ENCODE data around the gene DACT2. TPM values are rescaled to one million over a fixed set of nuclear protein-coding genes. Genes with fewer than 3 reads are reported as not detected.

Gene DACT2
- total RNA-seq, 1 experiment from 2014 or later: 3.3 TPM

DNA sequence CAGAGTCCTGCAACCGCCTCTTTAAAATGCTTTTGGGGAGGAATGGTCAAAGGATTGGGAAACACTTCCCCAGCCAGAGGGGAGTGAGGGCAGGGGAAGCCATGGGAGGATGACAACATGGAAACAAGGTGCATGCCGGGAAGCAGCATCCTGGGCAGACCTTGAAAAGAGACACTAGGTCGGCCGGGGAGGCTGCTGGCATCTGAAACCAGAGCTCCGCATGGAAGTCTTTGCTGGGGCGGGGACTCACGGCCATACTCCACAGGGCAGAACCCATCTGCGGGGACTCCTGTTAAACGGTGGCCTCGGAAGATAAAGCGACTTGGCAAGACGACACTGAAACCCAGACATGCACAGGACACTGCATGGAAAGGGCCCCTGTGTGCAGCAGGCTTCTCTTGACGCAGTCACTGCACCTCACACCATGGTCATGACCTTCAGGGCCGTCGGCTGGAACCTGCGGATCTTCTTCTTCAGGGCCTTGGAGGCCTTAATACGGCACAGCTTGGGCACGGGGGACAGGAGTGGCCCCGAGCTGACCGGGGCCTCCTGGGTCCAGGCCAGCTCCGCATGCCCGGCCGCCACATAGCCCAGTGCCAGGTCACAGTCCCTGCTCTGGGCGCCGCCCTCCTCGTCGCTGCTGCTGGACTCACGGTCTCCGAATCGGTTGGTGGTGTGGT is 12.4 kb downstream of the DACT2 start:
- DNase-seq (ENCODE audit: low read depth, low spot score) (no peak), ATAC-seq (no peak)
- intact Hi-C loops (cut with micrococcal nuclease; ENCODE audit: unreplicated experiment) (no loop called here), in situ Hi-C loops (cut with HindIII; ENCODE audit: low pct_unique_long_range_greater_than_20kb, low sequenced_read_pairs) (no loop called here)
- ChIA-PET CTCF (no interaction called here), POLR2A (no interaction called here)
- H3K9me3 ChIP-seq (ENCODE audit: control insufficient read depth, insufficient read depth, low read depth, low read length): no peaks in the 10 kb centered on the region
- H3K4me1 ChIP-seq (ENCODE audit: control insufficient read depth, insufficient read depth, low read length): no peaks in the 10 kb centered on the region
- no peak overlapping the region for H3K4me3 ChIP-seq (ENCODE audit: low read depth in 2 of 2, low read length in 2 of 2)
- no TSS peak for BruUV-seq (replicated peaks)
- TF ChIP-seq TCF7L2 (IDR thresholded peaks at IDR 0.05; ENCODE audit: low read depth, low read length): no peak
- TF ChIP-seq, protein P1, sequence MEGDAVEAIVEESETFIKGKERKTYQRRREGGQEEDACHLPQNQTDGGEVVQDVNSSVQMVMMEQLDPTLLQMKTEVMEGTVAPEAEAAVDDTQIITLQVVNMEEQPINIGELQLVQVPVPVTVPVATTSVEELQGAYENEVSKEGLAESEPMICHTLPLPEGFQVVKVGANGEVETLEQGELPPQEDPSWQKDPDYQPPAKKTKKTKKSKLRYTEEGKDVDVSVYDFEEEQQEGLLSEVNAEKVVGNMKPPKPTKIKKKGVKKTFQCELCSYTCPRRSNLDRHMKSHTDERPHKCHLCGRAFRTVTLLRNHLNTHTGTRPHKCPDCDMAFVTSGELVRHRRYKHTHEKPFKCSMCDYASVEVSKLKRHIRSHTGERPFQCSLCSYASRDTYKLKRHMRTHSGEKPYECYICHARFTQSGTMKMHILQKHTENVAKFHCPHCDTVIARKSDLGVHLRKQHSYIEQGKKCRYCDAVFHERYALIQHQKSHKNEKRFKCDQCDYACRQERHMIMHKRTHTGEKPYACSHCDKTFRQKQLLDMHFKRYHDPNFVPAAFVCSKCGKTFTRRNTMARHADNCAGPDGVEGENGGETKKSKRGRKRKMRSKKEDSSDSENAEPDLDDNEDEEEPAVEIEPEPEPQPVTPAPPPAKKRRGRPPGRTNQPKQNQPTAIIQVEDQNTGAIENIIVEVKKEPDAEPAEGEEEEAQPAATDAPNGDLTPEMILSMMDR (IDR thresholded peaks at IDR 0.05): no peak
- TF ChIP-seq POLR2AphosphoS5 (IDR thresholded peaks at IDR 0.05; ENCODE audit: low read depth, low read length): no peak
- TF ChIP-seq SIN3A (IDR thresholded peaks at IDR 0.05; ENCODE audit: borderline replicate concordance, insufficient read depth, low read depth, low read length): no peak
- TF ChIP-seq, protein P2, sequence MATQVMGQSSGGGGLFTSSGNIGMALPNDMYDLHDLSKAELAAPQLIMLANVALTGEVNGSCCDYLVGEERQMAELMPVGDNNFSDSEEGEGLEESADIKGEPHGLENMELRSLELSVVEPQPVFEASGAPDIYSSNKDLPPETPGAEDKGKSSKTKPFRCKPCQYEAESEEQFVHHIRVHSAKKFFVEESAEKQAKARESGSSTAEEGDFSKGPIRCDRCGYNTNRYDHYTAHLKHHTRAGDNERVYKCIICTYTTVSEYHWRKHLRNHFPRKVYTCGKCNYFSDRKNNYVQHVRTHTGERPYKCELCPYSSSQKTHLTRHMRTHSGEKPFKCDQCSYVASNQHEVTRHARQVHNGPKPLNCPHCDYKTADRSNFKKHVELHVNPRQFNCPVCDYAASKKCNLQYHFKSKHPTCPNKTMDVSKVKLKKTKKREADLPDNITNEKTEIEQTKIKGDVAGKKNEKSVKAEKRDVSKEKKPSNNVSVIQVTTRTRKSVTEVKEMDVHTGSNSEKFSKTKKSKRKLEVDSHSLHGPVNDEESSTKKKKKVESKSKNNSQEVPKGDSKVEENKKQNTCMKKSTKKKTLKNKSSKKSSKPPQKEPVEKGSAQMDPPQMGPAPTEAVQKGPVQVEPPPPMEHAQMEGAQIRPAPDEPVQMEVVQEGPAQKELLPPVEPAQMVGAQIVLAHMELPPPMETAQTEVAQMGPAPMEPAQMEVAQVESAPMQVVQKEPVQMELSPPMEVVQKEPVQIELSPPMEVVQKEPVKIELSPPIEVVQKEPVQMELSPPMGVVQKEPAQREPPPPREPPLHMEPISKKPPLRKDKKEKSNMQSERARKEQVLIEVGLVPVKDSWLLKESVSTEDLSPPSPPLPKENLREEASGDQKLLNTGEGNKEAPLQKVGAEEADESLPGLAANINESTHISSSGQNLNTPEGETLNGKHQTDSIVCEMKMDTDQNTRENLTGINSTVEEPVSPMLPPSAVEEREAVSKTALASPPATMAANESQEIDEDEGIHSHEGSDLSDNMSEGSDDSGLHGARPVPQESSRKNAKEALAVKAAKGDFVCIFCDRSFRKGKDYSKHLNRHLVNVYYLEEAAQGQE (IDR thresholded peaks at IDR 0.05; ENCODE audit: insufficient read depth in 1 of 2, low read depth in 2 of 2, low read length in 1 of 2): no peak
- no peak overlapping the region for H3K27ac ChIP-seq (ENCODE audit: low read length)
- H3K27me3 ChIP-seq (ENCODE audit: control insufficient read depth, insufficient read depth, low read length): no peaks in the 10 kb centered on the region
- no peaks in the 10 kb centered on the region for H3K36me3 ChIP-seq (ENCODE audit: control insufficient read depth, insufficient read depth, low read length)

DNA sequence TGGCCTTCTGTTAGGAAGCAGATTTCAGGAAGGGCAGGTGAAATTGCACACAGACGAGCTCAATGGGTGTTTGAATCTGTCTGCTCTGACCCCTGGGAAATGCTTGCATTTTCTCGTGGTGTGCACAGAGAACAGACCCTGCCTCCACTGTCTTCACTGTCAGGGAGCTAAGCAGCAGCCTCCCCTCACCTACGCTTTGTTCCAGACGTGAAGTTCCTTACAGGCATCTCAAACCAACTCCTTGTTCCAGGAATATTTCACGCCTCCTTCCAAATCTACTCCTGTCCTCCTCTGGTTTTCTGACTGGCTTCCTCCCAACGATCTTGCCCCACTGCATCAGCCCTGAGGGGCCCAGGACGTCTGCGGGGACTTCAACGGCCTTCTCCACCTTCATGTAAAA is 13.7 kb downstream of the DACT2 start:
- H3K9me3 ChIP-seq (ENCODE audit: control insufficient read depth, insufficient read depth, low read depth, low read length): no peaks in the 10 kb centered on the region
- no TSS peak for BruUV-seq (replicated peaks)
- CTCF ChIA-PET: no interaction called here
- H3K27ac ChIP-seq (ENCODE audit: low read length): no peak overlapping the region
- TF ChIP-seq, protein P1 (IDR thresholded peaks at IDR 0.05): no peak
- TF ChIP-seq SIN3A (IDR thresholded peaks at IDR 0.05; ENCODE audit: borderline replicate concordance, insufficient read depth, low read depth, low read length): no peak
- TF ChIP-seq, protein P2 (IDR thresholded peaks at IDR 0.05; ENCODE audit: insufficient read depth in 1 of 2, low read depth in 2 of 2, low read length in 1 of 2): no peak
- TF ChIP-seq POLR2AphosphoS5 (IDR thresholded peaks at IDR 0.05; ENCODE audit: low read depth, low read length): no peak
- no peak for TF ChIP-seq TCF7L2 (IDR thresholded peaks at IDR 0.05; ENCODE audit: low read depth, low read length)
- no peaks in the 10 kb centered on the region for H3K27me3 ChIP-seq (ENCODE audit: control insufficient read depth, insufficient read depth, low read length)
- H3K36me3 ChIP-seq (ENCODE audit: control insufficient read depth, insufficient read depth, low read length): no peaks in the 10 kb centered on the region
- POLR2A ChIA-PET: interaction anchor here (0.7 kb wide), 1 partner anchor 298 kb away, joined by 4 read pairs; no protein-coding TSS in a partner anchor
- in situ Hi-C loops (cut with HindIII; ENCODE audit: low pct_unique_long_range_greater_than_20kb, low sequenced_read_pairs): no loop called here
- intact Hi-C loops (cut with micrococcal nuclease; ENCODE audit: unreplicated experiment): no loop called here
- ATAC-seq (no peak), DNase-seq (ENCODE audit: low read depth, low spot score) (no peak)
- no peaks in the 10 kb centered on the region for H3K4me1 ChIP-seq (ENCODE audit: control insufficient read depth, insufficient read depth, low read length)
- no peak overlapping the region for H3K4me3 ChIP-seq (ENCODE audit: low read depth in 2 of 2, low read length in 2 of 2)

Data from Panc1 (cell line).